Body of pancreas (tissue), 4 donors: Measurements from ENCODE around the gene RASGEF1C.

ENCODE experiments used
- POLR2A ChIP-seq, 3 donors: fragments of 450-650 bp; IDR thresholded peaks; one replicate each; pipeline ENCODE4 v1.6.1; 2016; ENCODE audit warnings: antibody characterized with exemption in 3 of 3, mild to moderate bottlenecking in 2 of 3
- TF ChIP-seq, protein P1 (sequence below), 7 experiments: fragments of 450-650 bp in 4 of 7; fragments of 200-600 bp in 3 of 7; sonication (generic) in 3 of 7; IDR thresholded peaks; one replicate each; pipeline ENCODE4 v1.5.1; 2016 to 2019; ENCODE audit warnings: antibody characterized with exemption in 7 of 7

DNA sequence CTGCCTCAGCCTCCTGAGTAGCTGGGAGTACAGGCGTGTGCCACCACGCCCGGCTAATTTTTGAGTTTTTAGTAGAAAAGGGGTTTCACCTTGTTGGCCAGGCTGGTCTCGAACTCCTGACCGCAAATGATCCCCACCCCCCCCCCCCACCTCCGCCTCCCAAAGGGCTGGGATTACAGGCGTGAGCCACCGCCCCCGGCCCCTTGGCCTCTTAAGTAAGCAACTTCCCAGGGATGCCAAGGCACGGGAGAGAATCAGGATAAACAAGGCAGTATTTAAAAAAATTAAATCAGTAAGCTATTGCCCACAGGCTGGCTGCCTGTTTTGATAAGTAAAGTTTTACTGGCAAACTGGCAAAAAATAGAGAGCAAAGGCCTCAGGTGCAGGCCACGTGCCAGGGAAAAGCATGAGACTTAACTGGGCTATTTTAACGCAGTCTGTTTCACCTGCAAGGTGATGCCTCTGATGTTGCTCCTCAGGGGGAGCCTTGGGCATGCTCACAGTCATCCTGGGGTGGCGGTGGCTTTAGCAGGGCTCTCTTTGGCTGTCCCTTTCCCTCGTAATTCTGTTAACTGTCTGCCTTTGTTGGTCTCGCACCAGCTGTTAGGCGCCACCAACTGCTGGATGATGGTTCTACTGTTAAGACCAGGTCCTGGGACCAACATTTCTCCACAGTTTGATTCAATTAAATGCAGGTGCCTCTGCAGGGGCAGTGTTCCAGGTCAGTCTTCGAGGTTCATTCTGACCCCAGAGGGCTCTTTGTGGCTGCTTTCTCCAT is 118.1 kb downstream of the RASGEF1C start:
- TF ChIP-seq, protein P1, sequence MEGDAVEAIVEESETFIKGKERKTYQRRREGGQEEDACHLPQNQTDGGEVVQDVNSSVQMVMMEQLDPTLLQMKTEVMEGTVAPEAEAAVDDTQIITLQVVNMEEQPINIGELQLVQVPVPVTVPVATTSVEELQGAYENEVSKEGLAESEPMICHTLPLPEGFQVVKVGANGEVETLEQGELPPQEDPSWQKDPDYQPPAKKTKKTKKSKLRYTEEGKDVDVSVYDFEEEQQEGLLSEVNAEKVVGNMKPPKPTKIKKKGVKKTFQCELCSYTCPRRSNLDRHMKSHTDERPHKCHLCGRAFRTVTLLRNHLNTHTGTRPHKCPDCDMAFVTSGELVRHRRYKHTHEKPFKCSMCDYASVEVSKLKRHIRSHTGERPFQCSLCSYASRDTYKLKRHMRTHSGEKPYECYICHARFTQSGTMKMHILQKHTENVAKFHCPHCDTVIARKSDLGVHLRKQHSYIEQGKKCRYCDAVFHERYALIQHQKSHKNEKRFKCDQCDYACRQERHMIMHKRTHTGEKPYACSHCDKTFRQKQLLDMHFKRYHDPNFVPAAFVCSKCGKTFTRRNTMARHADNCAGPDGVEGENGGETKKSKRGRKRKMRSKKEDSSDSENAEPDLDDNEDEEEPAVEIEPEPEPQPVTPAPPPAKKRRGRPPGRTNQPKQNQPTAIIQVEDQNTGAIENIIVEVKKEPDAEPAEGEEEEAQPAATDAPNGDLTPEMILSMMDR (IDR thresholded peaks at IDR 0.05) = peak in 5 of 7 experiments; percentile 12 to 45 (median 41)
- no peak for TF ChIP-seq POLR2A (IDR thresholded peaks at IDR 0.05)
